GM12891 (cell line): Measurements from ENCODE around the gene PRXL2A.

Experiments
- PAX5 ChIP-seq: IDR thresholded peaks from 2 replicates; pipeline ENCODE4 v1.6.1; 2011; ENCODE audit warnings: low read length, moderate library complexity, mild to moderate bottlenecking; ENCODE audit not compliant: insufficient read depth, severe bottlenecking
- POLR2A ChIP-seq: IDR thresholded peaks from 2 replicates; pipeline ENCODE4 v1.6.1; 2011; ENCODE audit warnings: low read depth, low read length, control low read depth
- POLR2AphosphoS5 ChIP-seq: IDR thresholded peaks from 2 replicates; pipeline ENCODE4 v1.6.1; 2011; ENCODE audit warnings: low read depth, low read length, control low read depth
- POU2F2 ChIP-seq: IDR thresholded peaks from 2 replicates; pipeline ENCODE4 v1.6.1; 2011; ENCODE audit warnings: low read depth, mild to moderate bottlenecking, control low read depth, low read length, moderate library complexity
- TAF1 ChIP-seq: IDR thresholded peaks from 2 replicates; pipeline ENCODE4 v1.6.1; 2011; ENCODE audit warnings: low read depth, low read length, control low read depth

DNA sequence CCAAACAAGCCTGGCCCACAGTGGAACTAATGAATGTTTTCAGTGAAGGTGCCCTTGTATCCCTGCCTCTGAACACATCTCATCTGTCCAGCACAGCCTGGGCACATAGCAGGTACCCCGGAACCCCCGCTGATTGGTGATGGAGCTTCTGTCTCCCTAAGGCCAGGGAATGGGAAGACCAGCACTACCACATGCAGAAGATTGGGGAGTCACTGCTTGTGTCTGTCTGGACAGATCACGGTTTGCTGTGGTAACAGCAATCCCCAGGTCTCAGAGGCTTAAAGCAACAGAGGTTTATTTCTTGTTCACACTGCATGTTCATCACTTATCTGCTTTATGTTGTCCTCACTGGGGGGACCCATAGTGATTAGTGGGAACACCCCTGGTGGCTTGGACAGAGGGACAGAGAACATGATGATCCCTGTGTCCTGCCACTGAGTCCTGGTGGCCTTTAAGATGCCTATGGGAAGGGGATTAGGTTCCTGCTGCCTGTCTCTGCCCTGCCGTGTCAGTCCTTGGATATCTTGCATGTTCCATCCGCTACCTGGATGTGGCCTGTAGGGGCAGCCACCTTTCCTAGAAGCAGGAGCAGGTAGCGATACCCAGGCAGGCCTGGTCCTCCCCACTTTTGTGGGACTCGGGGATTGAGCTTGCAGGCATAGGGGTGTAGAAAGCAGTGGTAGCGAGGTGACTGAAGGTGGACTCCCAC is 49.4 kb downstream of the PRXL2A start:
- no peak for TF ChIP-seq POLR2A
- no peak for TF ChIP-seq POLR2AphosphoS5
- no peak for TF ChIP-seq TAF1
- no peak for TF ChIP-seq PAX5
- no peak for TF ChIP-seq POU2F2
